ENCODE measurements around the gene CHD9. TPM values are rescaled to one million over a fixed set of nuclear protein-coding genes. Genes with fewer than 3 reads are reported as not detected.

Gene CHD9
- total RNA-seq, 1 experiment from 2014 or later: 111 TPM

- peaks cover 80% of the 10 kb centered on the region for H3K79me2 ChIP-seq (ENCODE audit: low read length)
Measured at GRCh38 chr16:53131050-53131362, 76.2 kb downstream of the CHD9 start.

GRCh38 chr16:53131363-53132071 lies 76.7 kb downstream of the CHD9 start:
- Histone ChIP-seq H3K4me3 (ENCODE audit: low read length) (peak overlapping the region; percentile 97), H3K4me1 (ENCODE audit: low read length) (peaks cover 47% of the 10 kb centered on the region), H3K79me2 (ENCODE audit: low read length) (peaks cover 80% of the 10 kb centered on the region), H3K36me3 (ENCODE audit: insufficient read depth, low read length) (peaks cover 7% of the 10 kb centered on the region; the same call in 1 of the 2 replicates), H3K9me3 (ENCODE audit: low read length) (no peaks in the 10 kb centered on the region), H4K20me1 (ENCODE audit: insufficient read depth, low read depth, low read length) (no peaks in the 10 kb centered on the region), H3K9me2 (replicated peaks; ENCODE audit: insufficient read depth, low read length) (no peaks in the 10 kb centered on the region), H3K27me3 (ENCODE audit: low read length) (no peaks in the 10 kb centered on the region), H3K9ac (ENCODE audit: low read length) (peak overlapping the region; percentile 95), H3K27ac (ENCODE audit: low read length) (peak overlapping the region; percentile 53), H3K4me2 (ENCODE audit: low read depth, low read length, poor library complexity, severe bottlenecking) (peak overlapping the region; percentile 90), H2AFZ (ENCODE audit: low read length) (no peak overlapping the region)
- DNase-seq: peak; percentile 77

More at GRCh38 chr16:53131050-53131362, 76.2 kb downstream of the CHD9 start:
- Histone ChIP-seq H3K4me3 (ENCODE audit: low read length) (peak overlapping the region; percentile 72), H3K4me2 (ENCODE audit: low read depth, low read length, poor library complexity, severe bottlenecking) (peak overlapping the region; percentile 56), H3K36me3 (ENCODE audit: insufficient read depth, low read length) (peaks cover 7% of the 10 kb centered on the region; the same call in 1 of the 2 replicates), H2AFZ (ENCODE audit: low read length) (no peak overlapping the region), H3K27me3 (ENCODE audit: low read length) (no peaks in the 10 kb centered on the region), H3K4me1 (ENCODE audit: low read length) (peaks cover 50% of the 10 kb centered on the region), H3K9me2 (replicated peaks; ENCODE audit: insufficient read depth, low read length) (no peaks in the 10 kb centered on the region), H3K9ac (ENCODE audit: low read length) (peak overlapping the region; percentile 83), H4K20me1 (ENCODE audit: insufficient read depth, low read depth, low read length) (no peaks in the 10 kb centered on the region), H3K27ac (ENCODE audit: low read length) (no peak overlapping the region), H3K9me3 (ENCODE audit: low read length) (no peaks in the 10 kb centered on the region)
- no peak for DNase-seq

DNA sequence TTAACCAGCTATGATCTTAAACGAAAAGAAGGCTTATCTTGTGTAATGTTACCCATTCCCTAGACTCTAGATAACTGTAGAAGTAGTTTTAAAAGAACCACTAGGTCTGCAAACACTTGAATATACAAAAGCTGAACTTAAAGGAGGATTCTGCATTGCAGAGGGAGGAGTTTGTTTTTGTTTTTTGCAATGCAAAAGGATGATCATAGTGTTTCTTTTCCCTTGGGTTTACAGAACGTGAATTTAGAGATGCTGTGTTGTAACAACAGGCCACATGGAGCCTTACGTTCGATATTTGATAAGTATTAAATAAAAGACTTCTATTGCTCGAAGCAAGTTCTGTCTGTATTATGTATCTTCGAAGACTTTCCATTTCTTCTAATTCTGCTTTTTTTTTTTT lies 77.6 kb downstream of the CHD9 start:
- H3K9ac ChIP-seq (ENCODE audit: low read length): peak overlapping the region; percentile 95
- H3K9me2 ChIP-seq (replicated peaks; ENCODE audit: insufficient read depth, low read length): no peaks in the 10 kb centered on the region
- peaks cover 81% of the 10 kb centered on the region for H3K79me2 ChIP-seq (ENCODE audit: low read length)
- DNase-seq: no peak
- peaks cover 7% of the 10 kb centered on the region; the same call in 1 of the 2 replicates for H3K36me3 ChIP-seq (ENCODE audit: insufficient read depth, low read length)
- no peaks in the 10 kb centered on the region for H3K9me3 ChIP-seq (ENCODE audit: low read length)
- peaks cover 47% of the 10 kb centered on the region for H3K4me1 ChIP-seq (ENCODE audit: low read length)
- no peaks in the 10 kb centered on the region for H3K27me3 ChIP-seq (ENCODE audit: low read length)
- no peak overlapping the region for H2AFZ ChIP-seq (ENCODE audit: low read length)
- H3K4me2 ChIP-seq (ENCODE audit: low read depth, low read length, poor library complexity, severe bottlenecking): peak overlapping the region; percentile 90
- H4K20me1 ChIP-seq (ENCODE audit: insufficient read depth, low read depth, low read length): no peaks in the 10 kb centered on the region
- peak overlapping the region; percentile 53 for H3K27ac ChIP-seq (ENCODE audit: low read length)
- H3K4me3 ChIP-seq (ENCODE audit: low read length): peak overlapping the region; percentile 97

GRCh38 chr16:53135329-53135728 lies 80.5 kb downstream of the CHD9 start:
- H2AFZ ChIP-seq (ENCODE audit: low read length): no peak overlapping the region
- H3K4me3 ChIP-seq (ENCODE audit: low read length): no peak overlapping the region
- no peaks in the 10 kb centered on the region for H3K9me3 ChIP-seq (ENCODE audit: low read length)
- H3K9me2 ChIP-seq (replicated peaks; ENCODE audit: insufficient read depth, low read length): no peaks in the 10 kb centered on the region
- H3K36me3 ChIP-seq (ENCODE audit: insufficient read depth, low read length): peaks cover 7% of the 10 kb centered on the region; the same call in 1 of the 2 replicates
- peaks cover 87% of the 10 kb centered on the region for H3K79me2 ChIP-seq (ENCODE audit: low read length)
- H3K27ac ChIP-seq (ENCODE audit: low read length): peak overlapping the region; percentile 32; the same call in 1 of the 2 replicates
- no peaks in the 10 kb centered on the region for H4K20me1 ChIP-seq (ENCODE audit: insufficient read depth, low read depth, low read length)
- H3K27me3 ChIP-seq (ENCODE audit: low read length): no peaks in the 10 kb centered on the region
- peaks cover 29% of the 10 kb centered on the region for H3K4me1 ChIP-seq (ENCODE audit: low read length)
- no peak overlapping the region for H3K9ac ChIP-seq (ENCODE audit: low read length)
- no peak overlapping the region for H3K4me2 ChIP-seq (ENCODE audit: low read depth, low read length, poor library complexity, severe bottlenecking)
- DNase-seq: no peak

GRCh38 chr16:53142823-53143568 lies 88.2 kb downstream of the CHD9 start:
- Histone ChIP-seq H3K9ac (ENCODE audit: low read length) (no peak overlapping the region), H3K9me2 (replicated peaks; ENCODE audit: insufficient read depth, low read length) (no peaks in the 10 kb centered on the region), H3K9me3 (ENCODE audit: low read length) (no peaks in the 10 kb centered on the region), H3K79me2 (ENCODE audit: low read length) (peaks cover 91% of the 10 kb centered on the region), H3K4me1 (ENCODE audit: low read length) (no peaks in the 10 kb centered on the region), H4K20me1 (ENCODE audit: insufficient read depth, low read depth, low read length) (no peaks in the 10 kb centered on the region), H3K27ac (ENCODE audit: low read length) (no peak overlapping the region), H2AFZ (ENCODE audit: low read length) (no peak overlapping the region), H3K4me2 (ENCODE audit: low read depth, low read length, poor library complexity, severe bottlenecking) (no peak overlapping the region), H3K27me3 (ENCODE audit: low read length) (no peaks in the 10 kb centered on the region), H3K4me3 (ENCODE audit: low read length) (no peak overlapping the region), H3K36me3 (ENCODE audit: insufficient read depth, low read length) (no peaks in the 10 kb centered on the region; the same call in none of the 2 replicates)
- DNase-seq: no peak

- peaks cover 91% of the 10 kb centered on the region for H3K79me2 ChIP-seq (ENCODE audit: low read length)
- no peak for DNase-seq
- no peaks in the 10 kb centered on the region for H4K20me1 ChIP-seq (ENCODE audit: insufficient read depth, low read depth, low read length)
- H3K36me3 ChIP-seq (ENCODE audit: insufficient read depth, low read length): peaks cover 12% of the 10 kb centered on the region
- no peaks in the 10 kb centered on the region for H3K27me3 ChIP-seq (ENCODE audit: low read length)
- no peak overlapping the region for H3K27ac ChIP-seq (ENCODE audit: low read length)
- H3K9me2 ChIP-seq (replicated peaks; ENCODE audit: insufficient read depth, low read length): no peaks in the 10 kb centered on the region
- no peak overlapping the region for H3K4me2 ChIP-seq (ENCODE audit: low read depth, low read length, poor library complexity, severe bottlenecking)
- H3K4me1 ChIP-seq (ENCODE audit: low read length): no peaks in the 10 kb centered on the region
- no peak overlapping the region for H3K9ac ChIP-seq (ENCODE audit: low read length)
- no peak overlapping the region for H2AFZ ChIP-seq (ENCODE audit: low read length)
- H3K9me3 ChIP-seq (ENCODE audit: low read length): peaks cover 3% of the 10 kb centered on the region
- no peak overlapping the region for H3K4me3 ChIP-seq (ENCODE audit: low read length)
Measured at GRCh38 chr16:53147500-53148065, 92.8 kb downstream of the CHD9 start.

- Histone ChIP-seq H3K4me1 (ENCODE audit: low read length) (no peaks in the 10 kb centered on the region), H2AFZ (ENCODE audit: low read length) (no peak overlapping the region), H3K9me2 (replicated peaks; ENCODE audit: insufficient read depth, low read length) (no peaks in the 10 kb centered on the region), H3K27me3 (ENCODE audit: low read length) (no peaks in the 10 kb centered on the region), H3K4me3 (ENCODE audit: low read length) (no peak overlapping the region), H3K9me3 (ENCODE audit: low read length) (peaks cover 3% of the 10 kb centered on the region), H3K9ac (ENCODE audit: low read length) (no peak overlapping the region), H3K4me2 (ENCODE audit: low read depth, low read length, poor library complexity, severe bottlenecking) (no peak overlapping the region), H3K79me2 (ENCODE audit: low read length) (peaks cover 95% of the 10 kb centered on the region), H3K27ac (ENCODE audit: low read length) (no peak overlapping the region), H4K20me1 (ENCODE audit: insufficient read depth, low read depth, low read length) (no peaks in the 10 kb centered on the region), H3K36me3 (ENCODE audit: insufficient read depth, low read length) (peaks cover 15% of the 10 kb centered on the region)
- DNase-seq: no peak
Measured at GRCh38 chr16:53150769-53151168, 96.0 kb downstream of the CHD9 start.

- Histone ChIP-seq H3K27ac (ENCODE audit: low read length) (no peak overlapping the region), H2AFZ (ENCODE audit: low read length) (no peak overlapping the region), H3K27me3 (ENCODE audit: low read length) (no peaks in the 10 kb centered on the region), H3K9me3 (ENCODE audit: low read length) (peaks cover 3% of the 10 kb centered on the region), H3K4me2 (ENCODE audit: low read depth, low read length, poor library complexity, severe bottlenecking) (no peak overlapping the region), H3K79me2 (ENCODE audit: low read length) (peaks cover 96% of the 10 kb centered on the region), H3K9ac (ENCODE audit: low read length) (no peak overlapping the region), H3K9me2 (replicated peaks; ENCODE audit: insufficient read depth, low read length) (no peaks in the 10 kb centered on the region), H3K36me3 (ENCODE audit: insufficient read depth, low read length) (peaks cover 30% of the 10 kb centered on the region), H4K20me1 (ENCODE audit: insufficient read depth, low read depth, low read length) (no peaks in the 10 kb centered on the region), H3K4me3 (ENCODE audit: low read length) (no peak overlapping the region), H3K4me1 (ENCODE audit: low read length) (no peaks in the 10 kb centered on the region)
- no peak for DNase-seq
Measured at GRCh38 chr16:53152329-53152728, 97.5 kb downstream of the CHD9 start.

All from Karpas-422 (cell line).